NCI-H345 treated with DMSO at 0.1 percent for 48 hours (cell line): Measurements from ENCODE around the gene RBM4.

Experiments
- DNase-seq: peaks from one replicate; lab custom pipeline; 2025; ENCODE audit not compliant: unreplicated experiment; lab: John Stamatoyannopoulos, UW

Gene RBM4

GRCh38 chr11:66687831-66688281 is 49.4 kb downstream of the RBM4 start:
- no peak for DNase-seq

- DNase-seq, result no peak
Measured at GRCh38 chr11:66688561-66689534, 50.3 kb downstream of the RBM4 start.

GRCh38 chr11:66689661-66690590 is 51.4 kb downstream of the RBM4 start:
- no peak for DNase-seq

GRCh38 chr11:66691311-66691980 is 52.9 kb downstream of the RBM4 start:
- DNase-seq, result no peak

GRCh38 chr11:66692446-66692845 is 53.9 kb downstream of the RBM4 start:
- no peak for DNase-seq

GRCh38 chr11:66692871-66693331 is 54.4 kb downstream of the RBM4 start:
- no peak for DNase-seq

GRCh38 chr11:66693356-66694055 is 55.0 kb downstream of the RBM4 start:
- DNase-seq, result no peak

GRCh38 chr11:66694056-66694410 is 55.5 kb downstream of the RBM4 start:
- no peak for DNase-seq

GRCh38 chr11:66694732-66695207 is 56.3 kb downstream of the RBM4 start:
- peak; percentile 51 for DNase-seq
